Right cardiac atrium (tissue), 5 donors: ENCODE data around the gene ARHGAP8. TPM values are rescaled to one million over a fixed set of nuclear protein-coding genes. Genes with fewer than 3 reads are reported as not detected.

Source experiments
- ATAC-seq, 2 donors: fragments of 200-7000 bp; cut with Tn5 transposase; one replicate each; pipeline versions ENCODE4 v1.8.0 to v1.9.1; 2020; ENCODE audit warnings: moderate library complexity in 2 of 2, mild to moderate bottlenecking in 1 of 2
- DNase-seq, 3 donors: peaks; one replicate each; pipeline ENCODE4 v3.0.0-alpha.2; 2020
- H3K27ac ChIP-seq: one replicate; pipeline ENCODE4 v1.5.1; 2013; ENCODE audit warnings: mild to moderate bottlenecking, low read length, control low read depth, moderate library complexity
- H3K27me3 ChIP-seq: one replicate; pipeline ENCODE4 v1.6.1; 2013; ENCODE audit not compliant: control insufficient read depth, insufficient read depth
- H3K4me1 ChIP-seq: one replicate; pipeline ENCODE4 v1.6.1; 2013; ENCODE audit warnings: low read length; ENCODE audit not compliant: control insufficient read depth, insufficient read depth
- H3K4me3 ChIP-seq: one replicate; pipeline ENCODE4 v1.5.1; 2013; ENCODE audit warnings: low read length, control low read depth
- H3K9me3 ChIP-seq: one replicate; pipeline ENCODE4 v1.6.1; 2013; ENCODE audit warnings: low read length; ENCODE audit not compliant: control insufficient read depth
- WGBS: extraction: QIAGEN DNeasy Blood & Tissue Kit; methylation state at CpG from one replicate; pipeline ENCODE4 v1.1.7; 2013; 5-methylcytosine and 5-hydroxymethylcytosine counted together
- intact Hi-C, 4 donors: fragments of 100-400 bp; cut with DNase I; formaldehyde crosslinking; loops; one replicate each; pipeline versions ENCODE4 v1.11.0 to v1.14.0; 2022 to 2023
- polyA plus RNA-seq: library from polyadenylated mRNA; stranded (reverse); fragments of 200-250 nt; gene quantifications from one replicate; pipeline ENCODE4 v1.2.3, GENCODE V29; 2013
- total RNA-seq, 4 donors: library from RNA; stranded (reverse); fragmentation: NEBNext Ultra II Directional; extraction: Animal tissue kit (Norgen Biotek cat#: 25700); gene quantifications; one replicate each; pipeline ENCODE4 v1.2.1, GENCODE V29; 2021
- donor health status: healthy with polysubstance abuse.
- donor health status: DM: no; HTN: yes; CAD: no.
- donor health status: DM: no; HTN: no; CAD: no.
- donor health status: DM: no; HTN: yes; CAD: no; lungs with severe emphysema.
- donor health status: DM: yes; HTN: yes; CAD: no.

Gene ARHGAP8
- total and polyA plus RNA-seq, 5 donors: 0.02 to 1.9 (median 0.66) TPM

DNA sequence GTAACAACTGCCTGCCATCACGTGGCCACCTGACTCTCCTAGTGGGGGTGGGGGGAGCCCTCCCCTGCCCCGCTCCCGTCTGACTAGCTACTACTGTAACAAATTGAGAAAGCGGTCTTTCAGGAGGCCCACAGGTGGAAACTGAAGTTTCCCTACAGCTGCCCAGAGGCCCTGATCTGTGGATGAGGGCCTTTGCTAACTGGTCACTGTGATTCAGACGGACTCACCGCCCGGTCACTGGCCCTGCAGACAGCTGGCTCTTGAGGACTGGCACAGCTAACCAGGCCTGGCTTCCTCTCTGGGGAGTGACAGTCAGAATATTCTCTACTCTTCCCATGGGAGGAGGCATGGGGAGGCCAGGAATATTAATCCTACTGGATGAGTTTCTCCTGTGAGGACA, 116.8 kb downstream of the ARHGAP8 start:
- no peak overlapping the region for H3K4me3 ChIP-seq
- intact Hi-C loops: no loop called here
- no peaks in the 10 kb centered on the region for H3K4me1 ChIP-seq
- H3K9me3 ChIP-seq: no peaks in the 10 kb centered on the region
- WGBS: 82% methylated on average over 7 of the region's 7 CpGs
- DNase-seq (no peak), ATAC-seq (no peak)
- H3K27ac ChIP-seq: no peak overlapping the region
- H3K27me3 ChIP-seq: no peaks in the 10 kb centered on the region

DNA sequence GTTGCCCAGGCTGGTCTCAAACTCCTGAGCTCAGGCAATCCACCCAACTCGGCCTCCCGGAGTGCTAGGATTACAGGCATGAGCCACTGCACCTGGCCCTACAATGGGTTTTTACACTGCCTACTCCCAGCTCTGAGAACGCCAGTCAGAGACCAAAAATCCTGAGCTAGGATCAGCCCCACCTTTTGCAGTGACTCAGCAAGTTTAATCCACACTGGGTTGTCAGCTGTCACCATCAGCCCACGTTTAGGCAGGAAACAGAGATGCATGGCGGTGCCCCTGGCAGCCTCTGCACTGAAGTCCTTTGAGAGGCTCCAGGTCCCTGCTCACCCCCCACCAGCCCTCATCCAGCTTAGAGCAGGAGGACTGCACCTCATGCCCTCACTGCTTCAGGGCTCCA, 117.6 kb downstream of the ARHGAP8 start:
- Histone ChIP-seq H3K27ac (no peak overlapping the region), H3K4me3 (no peak overlapping the region), H3K9me3 (no peaks in the 10 kb centered on the region), H3K27me3 (no peaks in the 10 kb centered on the region), H3K4me1 (no peaks in the 10 kb centered on the region)
- WGBS: 53% methylated on average over 5 of the region's 5 CpGs
- ATAC-seq (peak in 1 of 2 donors; percentile 16), DNase-seq (no peak)
- intact Hi-C loops: no loop called here

DNA sequence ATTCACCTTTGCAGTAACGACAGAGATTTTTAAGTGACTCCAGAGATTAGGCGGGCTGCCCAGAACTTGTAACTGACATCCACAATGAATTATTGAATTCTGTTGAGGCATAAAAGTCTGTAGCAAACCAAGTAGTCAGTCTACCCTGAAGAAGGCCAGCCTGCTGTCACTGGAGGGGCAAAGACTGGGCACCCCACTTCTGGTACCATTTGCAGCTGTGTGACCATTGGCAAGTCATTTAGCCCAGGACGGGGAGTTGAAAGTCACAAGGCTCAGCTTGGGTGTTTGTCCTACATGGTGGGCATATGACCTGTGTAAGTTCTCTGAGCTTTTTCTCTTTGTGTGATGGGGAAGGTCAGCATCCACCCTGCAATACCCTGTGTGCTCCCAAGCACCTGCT, 119.4 kb downstream of the ARHGAP8 start:
- no peaks in the 10 kb centered on the region for H3K27me3 ChIP-seq
- ATAC-seq: no peak
- H3K9me3 ChIP-seq: no peaks in the 10 kb centered on the region
- H3K27ac ChIP-seq: no peak overlapping the region
- intact Hi-C loops: no loop called here
- no peaks in the 10 kb centered on the region for H3K4me1 ChIP-seq
- 93% methylated on average over 3 of the region's 3 CpGs for WGBS
- no peak overlapping the region for H3K4me3 ChIP-seq
- no peak for DNase-seq

DNA sequence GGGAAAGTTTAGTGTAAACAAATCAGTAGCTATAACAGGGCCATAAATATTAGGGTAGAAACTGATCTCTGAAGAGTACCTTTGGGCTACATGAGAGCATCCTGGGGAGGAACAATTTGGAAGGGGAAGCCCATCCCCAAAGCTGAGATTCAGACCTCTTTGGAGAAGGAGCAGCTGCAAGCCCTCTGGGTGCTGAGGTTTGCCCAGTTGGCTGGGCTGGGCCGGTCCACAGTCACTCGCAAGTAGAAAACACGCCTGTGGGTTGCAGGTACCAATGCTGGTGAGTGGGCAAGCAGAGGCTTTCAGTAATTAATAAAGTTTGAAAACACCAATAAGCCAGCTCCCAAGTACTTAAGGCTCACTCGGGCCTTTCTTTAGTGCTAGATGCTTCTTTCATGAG, 124.5 kb downstream of the ARHGAP8 start:
- no peaks in the 10 kb centered on the region for H3K27me3 ChIP-seq
- intact Hi-C loops: no loop called here
- no peak for ATAC-seq
- no peak for DNase-seq
- no peak overlapping the region for H3K4me3 ChIP-seq
- H3K27ac ChIP-seq: no peak overlapping the region
- H3K4me1 ChIP-seq: no peaks in the 10 kb centered on the region
- peaks cover 2% of the 10 kb centered on the region for H3K9me3 ChIP-seq
- WGBS: 91% methylated on average over 4 of the region's 4 CpGs

DNA sequence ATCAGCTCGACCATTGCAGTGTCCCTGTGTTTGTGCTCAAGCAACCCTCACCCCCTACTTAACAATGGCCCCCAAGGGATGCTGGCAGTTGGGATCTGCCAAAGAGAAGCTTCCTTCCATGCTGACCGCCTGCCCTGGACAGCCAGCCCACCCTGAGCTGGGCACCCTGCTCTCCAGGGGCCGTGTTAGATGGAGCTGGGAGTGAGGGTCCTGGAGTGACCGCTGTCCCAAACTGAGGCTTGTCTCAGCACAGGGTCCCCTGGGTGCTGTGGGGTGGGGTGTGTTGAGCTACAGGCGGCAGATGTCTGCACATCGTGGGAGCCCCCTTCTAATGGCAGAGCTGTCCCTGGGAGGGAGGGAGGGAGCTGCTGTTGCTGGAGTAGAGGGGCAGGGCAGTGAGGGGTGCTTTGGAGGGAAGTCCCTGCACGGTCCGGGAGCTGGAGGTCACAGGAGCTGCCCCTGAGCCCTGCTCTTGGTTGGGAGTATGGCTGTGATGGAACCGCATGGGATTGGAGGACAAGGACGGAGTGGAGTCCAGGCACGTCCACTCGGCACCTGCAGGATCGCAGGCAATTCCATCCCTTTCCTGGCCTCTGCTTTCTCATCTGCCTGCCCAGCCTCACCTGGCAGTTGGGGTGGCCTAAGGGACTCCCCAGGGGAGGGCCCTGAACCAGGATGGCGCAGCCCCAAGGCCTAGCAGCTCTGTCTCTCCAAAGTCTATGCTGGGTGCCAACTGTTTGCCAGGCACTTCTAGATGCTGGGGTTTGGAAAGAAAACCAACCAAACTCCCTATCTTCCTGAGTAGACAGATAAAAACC, 126.3 kb downstream of the ARHGAP8 start:
- DNase-seq: no peak
- H3K4me3 ChIP-seq: no peak overlapping the region
- ATAC-seq: no peak
- intact Hi-C loops: no loop called here
- 79% methylated on average over 14 of the region's 14 CpGs for WGBS
- no peaks in the 10 kb centered on the region for H3K4me1 ChIP-seq
- no peak overlapping the region for H3K27ac ChIP-seq
- peaks cover 2% of the 10 kb centered on the region for H3K9me3 ChIP-seq
- H3K27me3 ChIP-seq: no peaks in the 10 kb centered on the region

DNA sequence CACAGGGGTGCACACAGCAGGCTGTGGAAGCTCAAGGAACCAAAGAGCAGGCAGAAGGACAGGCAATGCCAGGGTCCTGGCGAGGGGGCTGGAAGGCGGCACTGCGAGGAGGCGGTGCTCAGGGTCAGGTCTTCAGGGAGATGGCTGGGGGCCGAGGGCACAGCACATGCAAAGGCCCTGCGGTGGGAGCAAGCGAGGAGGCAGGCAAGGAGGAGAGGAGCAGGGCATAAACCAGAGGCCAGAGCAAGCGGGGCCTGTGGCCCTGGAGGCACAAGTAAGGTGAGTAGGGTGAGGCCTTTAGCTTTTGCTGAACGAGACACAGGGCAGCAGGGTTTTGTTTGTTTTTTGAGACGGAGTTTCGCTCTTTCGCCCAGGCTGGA, 126.9 kb downstream of the ARHGAP8 start:
- H3K27ac ChIP-seq: no peak overlapping the region
- no peaks in the 10 kb centered on the region for H3K4me1 ChIP-seq
- no peak overlapping the region for H3K4me3 ChIP-seq
- ATAC-seq: no peak
- peaks cover 2% of the 10 kb centered on the region for H3K9me3 ChIP-seq
- H3K27me3 ChIP-seq: no peaks in the 10 kb centered on the region
- 92% methylated on average over 12 of the region's 12 CpGs for WGBS
- DNase-seq: no peak
- intact Hi-C loops: no loop called here

DNA sequence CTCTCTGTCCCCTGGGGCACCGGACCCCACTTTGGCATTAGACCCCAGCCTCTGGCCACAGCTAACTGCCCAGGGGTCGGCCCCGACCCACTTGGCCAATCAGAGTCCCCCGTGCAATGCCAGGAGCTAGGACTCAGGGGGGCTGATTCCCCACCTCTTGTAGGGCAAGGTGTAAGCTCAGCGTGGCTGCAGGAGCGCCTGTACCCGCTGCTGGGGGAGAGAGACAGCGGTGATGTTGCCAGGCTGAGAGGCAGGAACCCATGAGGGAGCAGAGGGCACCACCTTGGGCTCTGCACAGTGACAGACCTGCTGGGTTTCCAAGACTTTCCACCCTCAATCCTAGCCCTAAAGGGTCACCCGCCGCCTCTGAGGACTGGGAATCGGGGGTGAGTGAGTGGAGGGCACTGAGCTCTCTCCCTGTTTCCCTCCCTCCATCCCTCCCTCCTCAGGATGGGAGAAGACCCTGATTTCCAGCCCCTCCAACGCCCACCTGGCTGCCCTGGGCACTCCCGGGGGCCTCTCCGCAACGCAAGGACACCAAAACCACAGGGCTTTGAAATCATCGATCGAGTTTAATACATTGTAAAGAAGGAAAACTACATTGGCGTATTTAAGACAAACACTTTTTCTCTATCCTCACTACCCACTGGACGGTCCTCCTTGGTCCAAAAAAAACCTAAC, 128.4 kb downstream of the ARHGAP8 start:
- 91% methylated on average over 19 of the region's 19 CpGs for WGBS
- ATAC-seq (no peak), DNase-seq (no peak)
- Histone ChIP-seq H3K27me3 (no peaks in the 10 kb centered on the region), H3K4me3 (no peak overlapping the region), H3K9me3 (peaks cover 2% of the 10 kb centered on the region), H3K4me1 (no peaks in the 10 kb centered on the region), H3K27ac (no peak overlapping the region)
- intact Hi-C loops: no loop called here

DNA sequence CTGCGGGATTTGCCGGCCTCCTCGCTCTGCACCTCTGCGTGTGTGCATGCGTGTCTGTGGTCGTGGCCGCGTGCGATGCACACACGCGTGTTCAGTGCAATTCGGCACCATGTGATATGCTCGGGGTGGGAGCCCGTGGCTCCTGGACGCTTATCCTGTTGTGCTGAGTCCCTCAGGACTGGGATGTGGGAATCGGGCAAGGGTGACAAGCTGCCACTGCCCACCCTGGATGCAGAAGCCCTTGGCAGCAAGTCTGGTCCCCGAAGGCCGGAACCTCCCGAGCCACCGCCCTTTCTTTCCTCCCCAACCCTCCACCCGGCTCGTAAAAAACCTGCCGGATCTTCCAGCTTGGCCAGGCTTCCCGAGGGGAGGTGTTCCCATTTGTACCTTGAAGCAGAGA, 129.2 kb downstream of the ARHGAP8 start:
- no peak for ATAC-seq
- WGBS: 83% methylated on average over 24 of the region's 24 CpGs

DNA sequence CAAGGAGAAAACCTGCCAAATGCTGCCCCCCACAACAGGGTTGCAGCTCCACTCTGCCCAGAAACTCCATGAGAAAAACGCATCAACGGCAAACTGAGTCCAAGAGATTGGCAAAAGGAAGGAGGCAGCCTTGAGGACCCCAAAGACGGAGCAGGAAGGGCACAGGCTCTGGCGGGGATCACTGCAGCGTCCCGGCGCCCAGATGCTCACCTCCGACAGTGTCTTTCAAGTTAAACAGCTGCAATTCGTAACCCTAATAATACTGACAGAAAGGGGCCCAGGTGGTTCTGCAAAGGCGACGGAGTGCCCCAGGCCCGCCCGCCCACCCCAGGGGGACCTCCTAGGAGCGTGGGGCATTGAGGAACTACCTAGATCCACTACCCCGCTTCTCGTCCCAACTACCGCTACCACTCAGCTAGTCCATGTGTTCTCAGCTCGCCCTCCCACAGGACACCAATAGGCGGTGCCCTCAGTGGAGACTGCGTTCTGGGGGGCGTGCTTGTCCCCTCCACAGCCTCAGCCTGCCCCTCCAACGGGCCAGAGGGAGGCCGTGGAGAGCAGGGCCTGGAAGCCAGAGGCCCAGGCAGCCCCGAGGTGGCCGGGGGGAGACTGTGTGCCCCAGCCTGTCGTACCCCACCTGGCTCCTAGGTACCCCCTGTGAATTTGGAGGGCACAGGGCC, 130.0 kb downstream of the ARHGAP8 start:
- no peaks in the 10 kb centered on the region for H3K27me3 ChIP-seq
- no peak overlapping the region for H3K4me3 ChIP-seq
- 92% methylated on average over 26 of the region's 26 CpGs for WGBS
- no peaks in the 10 kb centered on the region for H3K4me1 ChIP-seq
- no peak for DNase-seq
- H3K27ac ChIP-seq: no peak overlapping the region
- no peaks in the 10 kb centered on the region for H3K9me3 ChIP-seq
- intact Hi-C loops: no loop called here
- no peak for ATAC-seq

More for the DNA sequence above, 129.2 kb downstream of the ARHGAP8 start:
- Histone ChIP-seq H3K4me1 (no peaks in the 10 kb centered on the region), H3K4me3 (no peak overlapping the region), H3K27ac (no peak overlapping the region), H3K27me3 (no peaks in the 10 kb centered on the region), H3K9me3 (peaks cover 2% of the 10 kb centered on the region)
- intact Hi-C loops: no loop called here
- no peak for DNase-seq

DNA sequence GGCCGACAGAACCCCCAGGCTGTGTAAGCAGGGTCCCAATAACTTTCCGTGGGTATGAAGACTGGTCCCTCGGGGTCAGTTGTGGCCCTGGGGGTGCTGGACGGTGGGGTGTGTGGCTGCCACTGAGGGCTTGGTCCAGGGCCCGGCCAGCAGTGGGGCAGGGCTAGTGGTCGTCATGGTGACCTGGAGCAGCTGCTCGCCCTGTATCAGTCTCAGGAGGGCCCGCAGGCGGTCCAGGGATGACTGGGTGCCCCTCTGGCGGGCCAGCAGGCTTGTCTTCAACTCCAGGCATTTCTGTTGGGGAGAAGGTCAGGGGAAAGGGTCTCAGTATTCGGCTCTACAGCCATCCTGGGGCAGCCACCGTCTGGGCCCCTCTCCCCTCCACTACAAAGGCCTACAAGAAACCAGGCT, 130.6 kb downstream of the ARHGAP8 start:
- 87% methylated on average over 12 of the region's 12 CpGs for WGBS
- Histone ChIP-seq H3K4me1 (no peaks in the 10 kb centered on the region), H3K27me3 (no peaks in the 10 kb centered on the region), H3K9me3 (no peaks in the 10 kb centered on the region), H3K4me3 (no peak overlapping the region), H3K27ac (no peak overlapping the region)
- intact Hi-C loops: no loop called here
- ATAC-seq (no peak), DNase-seq (no peak)

DNA sequence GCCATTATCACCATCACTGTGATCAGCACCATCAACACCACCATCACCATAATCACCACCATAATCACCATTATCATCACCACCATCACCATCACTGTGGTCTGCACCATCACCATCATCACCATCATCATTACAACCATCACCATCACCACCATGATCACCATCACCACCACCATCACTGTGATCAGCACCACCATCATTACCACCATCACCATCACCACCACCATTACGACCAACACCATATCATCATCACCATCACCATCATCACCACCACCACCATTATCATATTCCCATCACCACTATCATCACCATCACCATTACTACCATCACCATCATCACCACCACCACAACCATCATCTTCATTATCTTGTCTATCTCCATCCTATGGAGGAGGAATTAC, 132.2 kb downstream of the ARHGAP8 start:
- DNase-seq (no peak), ATAC-seq (no peak)
- WGBS: 100% methylated on average over 1 of the region's 1 CpG
- Histone ChIP-seq H3K27me3 (no peaks in the 10 kb centered on the region), H3K4me3 (no peak overlapping the region), H3K27ac (no peak overlapping the region), H3K4me1 (no peaks in the 10 kb centered on the region), H3K9me3 (no peaks in the 10 kb centered on the region)
- intact Hi-C loops: no loop called here
